Keratinocyte (primary cell): ENCODE measurements around the gene RRAS2. TPM values are rescaled to one million over a fixed set of nuclear protein-coding genes. Genes with fewer than 3 reads are reported as not detected.

Source experiments
- DNase-seq: peaks from one replicate; pipeline ENCODE4 v3.0.0-alpha.2; 2011; ENCODE audit warnings: low read depth, missing footprints, low spot score
- FAIRE-seq: peaks from 2 replicates; lab custom pipeline; 2011; peaks lifted over from hg19 to GRCh38; lab: Jason Lieb, UNC
- H2AFZ ChIP-seq: 2 replicates; pipeline ENCODE4 v1.6.0; 2012; ENCODE audit warnings: low read length, control low read depth, inconsistent platforms; ENCODE audit not compliant: control insufficient read depth
- H3K27ac ChIP-seq: 2 replicates; pipeline ENCODE4 v1.5.1; 2011; ENCODE audit warnings: low read length; ENCODE audit not compliant: control insufficient read depth, insufficient read depth
- H3K27me3 ChIP-seq: 3 replicates; pipeline ENCODE4 v1.6.0; 2011; ENCODE audit warnings: low read length; ENCODE audit not compliant: control insufficient read depth, insufficient read depth; ENCODE audit errors: extremely low read depth
- H3K36me3 ChIP-seq, 2 experiments: 2 replicates in 1 of 2; 3 replicates in 1 of 2; pipeline ENCODE4 v1.5.1; 2011; ENCODE audit warnings: low read length in 2 of 2, mild to moderate bottlenecking in 1 of 2; ENCODE audit not compliant: control insufficient read depth in 2 of 2, insufficient read depth in 2 of 2; ENCODE audit errors: extremely low read depth in 1 of 2
- H3K4me1 ChIP-seq: 3 replicates; pipeline ENCODE4 v1.5.1; 2011; ENCODE audit warnings: low read length; ENCODE audit not compliant: control insufficient read depth, insufficient read depth; ENCODE audit errors: extremely low read depth
- H3K4me2 ChIP-seq: 3 replicates; pipeline ENCODE4 v1.6.0; 2011; ENCODE audit warnings: low read depth, low read length; ENCODE audit not compliant: control insufficient read depth, insufficient read depth; ENCODE audit errors: extremely low read depth
- H3K4me3 ChIP-seq, 3 experiments: fragments of 200-600 bp in 1 of 3; sonication (generic) in 1 of 3; 2 replicates in 2 of 3; 3 replicates in 1 of 3; pipeline ENCODE4 v1.5.1; 2011 to 2016; ENCODE audit warnings: low read length in 3 of 3, mild to moderate bottlenecking in 3 of 3, control low read depth in 2 of 3, inconsistent platforms in 1 of 3, low read depth in 1 of 3, mixed read lengths in 1 of 3, mixed run types in 1 of 3, moderate library complexity in 1 of 3; ENCODE audit not compliant: control insufficient read depth in 2 of 3, insufficient read depth in 2 of 3; ENCODE audit errors: extremely low read depth in 1 of 3
- H3K79me2 ChIP-seq: 2 replicates; pipeline ENCODE4 v1.6.0; 2012; ENCODE audit warnings: low read length; ENCODE audit not compliant: control insufficient read depth, insufficient read depth
- H3K9ac ChIP-seq: 3 replicates; pipeline ENCODE4 v1.6.0; 2011; ENCODE audit warnings: low read length; ENCODE audit not compliant: control insufficient read depth, insufficient read depth; ENCODE audit errors: extremely low read depth
- H3K9me1 ChIP-seq: 3 replicates; pipeline ENCODE4 v1.6.0; 2011; ENCODE audit warnings: low read length; ENCODE audit not compliant: control insufficient read depth, insufficient read depth; ENCODE audit errors: extremely low read depth
- H3K9me3 ChIP-seq: 2 replicates; pipeline ENCODE4 v1.5.1; 2012; ENCODE audit warnings: low read depth, low read length; ENCODE audit not compliant: control insufficient read depth
- H4K20me1 ChIP-seq: 3 replicates; pipeline ENCODE4 v1.6.0; 2011; ENCODE audit warnings: low read length; ENCODE audit not compliant: control insufficient read depth, insufficient read depth; ENCODE audit errors: extremely low read depth
- CTCF ChIP-seq, 3 experiments: IDR thresholded peaks in 1 of 3; conservative IDR thresholded peaks in 1 of 3; optimal IDR thresholded peaks in 1 of 3; 2 replicates in 2 of 3; 3 replicates in 1 of 3; pipeline versions ENCODE3 to v1.5.1; 2011; ENCODE audit warnings: low read length in 3 of 3, mild to moderate bottlenecking in 3 of 3, moderate library complexity in 2 of 3, control low read depth in 1 of 3, inconsistent platforms in 1 of 3; ENCODE audit not compliant: insufficient read depth in 2 of 3; ENCODE audit errors: extremely low read depth in 1 of 3
- EZH2 ChIP-seq: IDR thresholded peaks from one replicate; pipeline ENCODE4 v1.6.1; 2012; ENCODE audit warnings: inconsistent platforms, mild to moderate bottlenecking, low read length, moderate library complexity
- dilution Hi-C: fragments of 300-500 bp; cut with MboI; formaldehyde crosslinking; loops from one replicate; pipeline ENCODE4 v1.7.0; 2020; ENCODE audit warnings: low sequenced_read_pairs; ENCODE audit not compliant: extremely low pct_ligation_motif_present
- polyA plus RNA-seq, 5 experiments: library from polyadenylated mRNA; depleted of rRNA in 3 of 5; stranded (reverse) in 3 of 5; stranded (forward) in 1 of 5; unstranded in 1 of 5; fragments of >200 nt; gene quantifications; 1 replicate in 1 of 5; 2 replicates in 3 of 5; 3 replicates in 1 of 5; pipeline versions ENCODE4 v1.2.1 to v1.2.3, GENCODE V29; 2011 to 2012; ENCODE audit warnings: missing spikeins in 2 of 5, low read depth in 1 of 5, low replicate concordance in 1 of 5

Gene RRAS2
- polyA plus RNA-seq, 1 donor (not counting 4 experiments of a cell fraction or from before 2014, with no cell fraction given) = 99.3 TPM

- Histone ChIP-seq H3K4me3 (no peak overlapping the region), H3K4me1 (peaks cover 31% of the 10 kb centered on the region), H3K27me3 (no peaks in the 10 kb centered on the region), H3K9ac (no peak overlapping the region), H3K9me3 (no peaks in the 10 kb centered on the region), H3K4me2 (no peak overlapping the region), H3K27ac (no peak overlapping the region), H3K79me2 (peaks cover 93% of the 10 kb centered on the region), H4K20me1 (peaks cover 15% of the 10 kb centered on the region), H2AFZ (no peak overlapping the region), H3K36me3 (no peaks in the 10 kb centered on the region), H3K9me1 (peaks cover 5% of the 10 kb centered on the region)
- dilution Hi-C loops = no loop called here
- no peak for DNase-seq
- TF ChIP-seq CTCF (optimal IDR thresholded peaks at IDR 0.05 in 1 of 3, IDR thresholded peaks at IDR 0.05 in 1 of 3, conservative IDR thresholded peaks at IDR 0.05 in 1 of 3; ENCODE audit: extremely low read depth in 1 of 3, insufficient read depth in 2 of 3, low read length in 3 of 3) = no peak
- TF ChIP-seq EZH2 = no peak
- no peak for FAIRE-seq
These were observed 50.0 kb downstream of the RRAS2 start for GRCh38 chr11:14308897-14309387.

- TF ChIP-seq EZH2 (no peak), CTCF (optimal IDR thresholded peaks at IDR 0.05 in 1 of 3, IDR thresholded peaks at IDR 0.05 in 1 of 3, conservative IDR thresholded peaks at IDR 0.05 in 1 of 3; ENCODE audit: extremely low read depth in 1 of 3, insufficient read depth in 2 of 3, low read length in 3 of 3) (peak; percentile 45 to 69 (median 56))
- Histone ChIP-seq H2AFZ (no peak overlapping the region), H3K27ac (no peak overlapping the region), H3K9me1 (peaks cover 7% of the 10 kb centered on the region), H3K4me3 (no peak overlapping the region), H3K9ac (no peak overlapping the region), H3K79me2 (peaks cover 94% of the 10 kb centered on the region), H3K27me3 (no peaks in the 10 kb centered on the region), H3K36me3 (no peaks in the 10 kb centered on the region), H4K20me1 (peaks cover 15% of the 10 kb centered on the region), H3K4me2 (no peak overlapping the region), H3K4me1 (peaks cover 27% of the 10 kb centered on the region), H3K9me3 (no peaks in the 10 kb centered on the region)
- dilution Hi-C loops = no loop called here
- DNase-seq (no peak), FAIRE-seq (peak; percentile 5)
These were observed 50.7 kb downstream of the RRAS2 start for GRCh38 chr11:14308114-14308896.
